ENCODE measurements around the gene ZNF490.

Gene ZNF490

GRCh38 chr19:12611361-12611699 is 717 bp upstream of the ZNF490 start:
- peak overlapping the region; percentile 83 for H3K4me2 ChIP-seq (ENCODE audit: low read length)
- no CpG with 5 or more reads among the region's 10 CpGs for WGBS (ENCODE audit: extremely low coverage, insufficient coverage, low lambda C conversion rate)
- no peak overlapping the region for H2BK120ac ChIP-seq (ENCODE audit: low read depth, low read length)
- peak overlapping the region; percentile 99 for H3K4me3 ChIP-seq (ENCODE audit: low read length)
- no peaks in the 10 kb centered on the region for H3K4me1 ChIP-seq (ENCODE audit: control insufficient read depth, low read depth, low read length)
- H3K79me1 ChIP-seq (ENCODE audit: low read length): peaks cover 5% of the 10 kb centered on the region
- H4K5ac ChIP-seq (ENCODE audit: low read length): no peak overlapping the region
- H3K4ac ChIP-seq (ENCODE audit: low read depth, low read length): no peak overlapping the region
- DNase-seq: peak; percentile 83
- H3K56ac ChIP-seq (ENCODE audit: low read length): peak overlapping the region; percentile 98
- peak overlapping the region; percentile 85 for H3K27ac ChIP-seq (ENCODE audit: low read depth, low read length)
- peak overlapping the region; percentile 57 for H3K18ac ChIP-seq (ENCODE audit: low read length)
- no peaks in the 10 kb centered on the region for H3K27me3 ChIP-seq (ENCODE audit: insufficient read depth, low read length, poor library complexity)
- H4K8ac ChIP-seq (ENCODE audit: low read depth, low read length): no peak overlapping the region
- no peak overlapping the region for H2BK15ac ChIP-seq (replicated peaks; ENCODE audit: low read depth)
- H3K79me2 ChIP-seq (ENCODE audit: control insufficient read depth, insufficient read depth, low read length): peaks cover 34% of the 10 kb centered on the region
- H3K9ac ChIP-seq (ENCODE audit: low read length): peak overlapping the region; percentile 97
- peak overlapping the region; percentile 78 for H2BK5ac ChIP-seq (ENCODE audit: low read length)
- H3K23ac ChIP-seq (ENCODE audit: low read length): peak overlapping the region; percentile 24
- H3K36me3 ChIP-seq (ENCODE audit: control insufficient read depth, insufficient read depth, low read length): no peaks in the 10 kb centered on the region
- no peak overlapping the region for H2AK5ac ChIP-seq (ENCODE audit: low read length)

GRCh38 chr19:12607631-12608030 is 3.0 kb downstream of the ZNF490 start:
- H3K79me1 ChIP-seq (ENCODE audit: low read length): peaks cover 5% of the 10 kb centered on the region
- no peaks in the 10 kb centered on the region for H3K36me3 ChIP-seq (ENCODE audit: control insufficient read depth, insufficient read depth, low read length)
- no peak overlapping the region for H3K4me3 ChIP-seq (ENCODE audit: low read length)
- H3K4me1 ChIP-seq (ENCODE audit: control insufficient read depth, low read depth, low read length): no peaks in the 10 kb centered on the region
- H3K18ac ChIP-seq (ENCODE audit: low read length): no peak overlapping the region
- H3K27ac ChIP-seq (ENCODE audit: low read depth, low read length): no peak overlapping the region
- peaks cover 12% of the 10 kb centered on the region for H3K79me2 ChIP-seq (ENCODE audit: control insufficient read depth, insufficient read depth, low read length)
- H4K8ac ChIP-seq (ENCODE audit: low read depth, low read length): no peak overlapping the region
- no peak overlapping the region for H3K4ac ChIP-seq (ENCODE audit: low read depth, low read length)
- H2BK120ac ChIP-seq (ENCODE audit: low read depth, low read length): no peak overlapping the region
- H2BK5ac ChIP-seq (ENCODE audit: low read length): no peak overlapping the region
- H3K4me2 ChIP-seq (ENCODE audit: low read length): no peak overlapping the region
- no peak overlapping the region for H3K9ac ChIP-seq (ENCODE audit: low read length)
- no peaks in the 10 kb centered on the region for H3K27me3 ChIP-seq (ENCODE audit: insufficient read depth, low read length, poor library complexity)
- H2BK15ac ChIP-seq (replicated peaks; ENCODE audit: low read depth): no peak overlapping the region
- no peak overlapping the region for H3K56ac ChIP-seq (ENCODE audit: low read length)
- H2AK5ac ChIP-seq (ENCODE audit: low read length): no peak overlapping the region
- no CpG with 5 or more reads among the region's 3 CpGs for WGBS (ENCODE audit: extremely low coverage, insufficient coverage, low lambda C conversion rate)
- H4K5ac ChIP-seq (ENCODE audit: low read length): no peak overlapping the region
- H3K23ac ChIP-seq (ENCODE audit: low read length): no peak overlapping the region
- no peak for DNase-seq

GRCh38 chr19:12606796-12607195 is 3.8 kb downstream of the ZNF490 start:
- Histone ChIP-seq H3K4me1 (ENCODE audit: control insufficient read depth, low read depth, low read length) (no peaks in the 10 kb centered on the region), H3K79me1 (ENCODE audit: low read length) (peaks cover 5% of the 10 kb centered on the region), H3K4ac (ENCODE audit: low read depth, low read length) (no peak overlapping the region), H2AK5ac (ENCODE audit: low read length) (no peak overlapping the region), H2BK15ac (replicated peaks; ENCODE audit: low read depth) (no peak overlapping the region), H3K36me3 (ENCODE audit: control insufficient read depth, insufficient read depth, low read length) (no peaks in the 10 kb centered on the region), H3K23ac (ENCODE audit: low read length) (no peak overlapping the region), H2BK5ac (ENCODE audit: low read length) (no peak overlapping the region), H3K18ac (ENCODE audit: low read length) (no peak overlapping the region), H3K27me3 (ENCODE audit: insufficient read depth, low read length, poor library complexity) (no peaks in the 10 kb centered on the region), H4K8ac (ENCODE audit: low read depth, low read length) (no peak overlapping the region), H2BK120ac (ENCODE audit: low read depth, low read length) (no peak overlapping the region), H3K79me2 (ENCODE audit: control insufficient read depth, insufficient read depth, low read length) (peaks cover 9% of the 10 kb centered on the region), H3K9ac (ENCODE audit: low read length) (no peak overlapping the region), H3K27ac (ENCODE audit: low read depth, low read length) (no peak overlapping the region), H3K56ac (ENCODE audit: low read length) (no peak overlapping the region), H4K5ac (ENCODE audit: low read length) (no peak overlapping the region), H3K4me2 (ENCODE audit: low read length) (no peak overlapping the region), H3K4me3 (ENCODE audit: low read length) (no peak overlapping the region)
- no CpG with 5 or more reads among the region's 1 CpG for WGBS (ENCODE audit: extremely low coverage, insufficient coverage, low lambda C conversion rate)
- no peak for DNase-seq

- no peak overlapping the region for H3K4me2 ChIP-seq (ENCODE audit: low read length)
- H3K23ac ChIP-seq (ENCODE audit: low read length): no peak overlapping the region
- H3K56ac ChIP-seq (ENCODE audit: low read length): no peak overlapping the region
- no peaks in the 10 kb centered on the region for H3K79me1 ChIP-seq (ENCODE audit: low read length)
- H2BK15ac ChIP-seq (replicated peaks; ENCODE audit: low read depth): no peak overlapping the region
- H3K9ac ChIP-seq (ENCODE audit: low read length): no peak overlapping the region
- no CpG with 5 or more reads among the region's 1 CpG for WGBS (ENCODE audit: extremely low coverage, insufficient coverage, low lambda C conversion rate)
- H3K27ac ChIP-seq (ENCODE audit: low read depth, low read length): no peak overlapping the region
- H3K27me3 ChIP-seq (ENCODE audit: insufficient read depth, low read length, poor library complexity): no peaks in the 10 kb centered on the region
- H2BK120ac ChIP-seq (ENCODE audit: low read depth, low read length): no peak overlapping the region
- no peak overlapping the region for H4K8ac ChIP-seq (ENCODE audit: low read depth, low read length)
- H3K4me1 ChIP-seq (ENCODE audit: control insufficient read depth, low read depth, low read length): no peaks in the 10 kb centered on the region
- H3K4ac ChIP-seq (ENCODE audit: low read depth, low read length): no peak overlapping the region
- H2AK5ac ChIP-seq (ENCODE audit: low read length): no peak overlapping the region
- H3K18ac ChIP-seq (ENCODE audit: low read length): no peak overlapping the region
- no peak overlapping the region for H4K5ac ChIP-seq (ENCODE audit: low read length)
- no peak overlapping the region for H2BK5ac ChIP-seq (ENCODE audit: low read length)
- H3K79me2 ChIP-seq (ENCODE audit: control insufficient read depth, insufficient read depth, low read length): no peaks in the 10 kb centered on the region
- H3K36me3 ChIP-seq (ENCODE audit: control insufficient read depth, insufficient read depth, low read length): no peaks in the 10 kb centered on the region
- no peak overlapping the region for H3K4me3 ChIP-seq (ENCODE audit: low read length)
- DNase-seq: no peak
Measured at GRCh38 chr19:12603714-12604113, 6.9 kb downstream of the ZNF490 start.

GRCh38 chr19:12597594-12597993 is 13.0 kb downstream of the ZNF490 start:
- H2BK5ac ChIP-seq (ENCODE audit: low read length): no peak overlapping the region
- no peak overlapping the region for H2AK5ac ChIP-seq (ENCODE audit: low read length)
- H3K23ac ChIP-seq (ENCODE audit: low read length): no peak overlapping the region
- DNase-seq: no peak
- H3K27me3 ChIP-seq (ENCODE audit: insufficient read depth, low read length, poor library complexity): no peaks in the 10 kb centered on the region
- H3K79me1 ChIP-seq (ENCODE audit: low read length): no peaks in the 10 kb centered on the region
- no peak overlapping the region for H2BK120ac ChIP-seq (ENCODE audit: low read depth, low read length)
- H2BK15ac ChIP-seq (replicated peaks; ENCODE audit: low read depth): no peak overlapping the region
- no peak overlapping the region for H3K4me2 ChIP-seq (ENCODE audit: low read length)
- H4K5ac ChIP-seq (ENCODE audit: low read length): no peak overlapping the region
- no peaks in the 10 kb centered on the region for H3K79me2 ChIP-seq (ENCODE audit: control insufficient read depth, insufficient read depth, low read length)
- no peaks in the 10 kb centered on the region for H3K36me3 ChIP-seq (ENCODE audit: control insufficient read depth, insufficient read depth, low read length)
- no peak overlapping the region for H3K9ac ChIP-seq (ENCODE audit: low read length)
- no peak overlapping the region for H3K56ac ChIP-seq (ENCODE audit: low read length)
- no peak overlapping the region for H4K8ac ChIP-seq (ENCODE audit: low read depth, low read length)
- no peak overlapping the region for H3K4ac ChIP-seq (ENCODE audit: low read depth, low read length)
- H3K4me3 ChIP-seq (ENCODE audit: low read length): no peak overlapping the region
- no peaks in the 10 kb centered on the region for H3K4me1 ChIP-seq (ENCODE audit: control insufficient read depth, low read depth, low read length)
- no peak overlapping the region for H3K18ac ChIP-seq (ENCODE audit: low read length)
- no peak overlapping the region for H3K27ac ChIP-seq (ENCODE audit: low read depth, low read length)
- no CpG with 5 or more reads among the region's 11 CpGs for WGBS (ENCODE audit: extremely low coverage, insufficient coverage, low lambda C conversion rate)

GRCh38 chr19:12596927-12597548 is 13.6 kb downstream of the ZNF490 start:
- Histone ChIP-seq H3K4me1 (ENCODE audit: control insufficient read depth, low read depth, low read length) (no peaks in the 10 kb centered on the region), H4K8ac (ENCODE audit: low read depth, low read length) (no peak overlapping the region), H3K79me2 (ENCODE audit: control insufficient read depth, insufficient read depth, low read length) (no peaks in the 10 kb centered on the region), H3K18ac (ENCODE audit: low read length) (no peak overlapping the region), H3K4ac (ENCODE audit: low read depth, low read length) (no peak overlapping the region), H3K79me1 (ENCODE audit: low read length) (no peaks in the 10 kb centered on the region), H3K56ac (ENCODE audit: low read length) (no peak overlapping the region), H3K27me3 (ENCODE audit: insufficient read depth, low read length, poor library complexity) (no peaks in the 10 kb centered on the region), H2AK5ac (ENCODE audit: low read length) (no peak overlapping the region), H3K9ac (ENCODE audit: low read length) (no peak overlapping the region), H4K5ac (ENCODE audit: low read length) (no peak overlapping the region), H3K4me3 (ENCODE audit: low read length) (no peak overlapping the region), H2BK5ac (ENCODE audit: low read length) (no peak overlapping the region), H3K23ac (ENCODE audit: low read length) (no peak overlapping the region), H2BK15ac (replicated peaks; ENCODE audit: low read depth) (no peak overlapping the region), H3K4me2 (ENCODE audit: low read length) (no peak overlapping the region), H2BK120ac (ENCODE audit: low read depth, low read length) (no peak overlapping the region), H3K36me3 (ENCODE audit: control insufficient read depth, insufficient read depth, low read length) (no peaks in the 10 kb centered on the region), H3K27ac (ENCODE audit: low read depth, low read length) (no peak overlapping the region)
- no peak for DNase-seq
- no CpG with 5 or more reads among the region's 38 CpGs for WGBS (ENCODE audit: extremely low coverage, insufficient coverage, low lambda C conversion rate)
